K562 (cell line): Measurements from ENCODE around the gene SPAG16. TPM values are rescaled to one million over a fixed set of nuclear protein-coding genes. Genes with fewer than 3 reads are reported as not detected.

Source experiments
- ATAC-seq: fragments of 200-7000 bp; cut with Tn5 transposase; 3 replicates; pipeline ENCODE4 v1.9.1; 2020; ENCODE audit warnings: moderate library complexity
- BruUV-seq: library from RNA; stranded (reverse); fragments of 400-500 nt; replicated peaks from 2 replicates; lab custom pipeline; 2021; lab: Mats Ljungman, UMichigan
- CTCF ChIA-PET: fragments of 300-600 bp; formaldehyde crosslinking; extraction: SDS; loops from one replicate; lab custom pipeline; 2021; ENCODE audit warnings: low intra/inter-chr PET ratio; lab: Yijun Ruan, JAX
- POLR2A ChIA-PET: fragments of 300-600, 350-650 bp; sonication (Branson Sonifier 250); formaldehyde crosslinking; extraction: SDS; loops from one replicate; lab custom pipeline; 2021; ENCODE audit warnings: antibody characterized with exemption, inconsistent platforms; lab: Yijun Ruan, JAX
- DNase-seq, 4 experiments: peaks; one replicate each; pipeline versions ENCODE4 v3.0.0 to v3.0.0-alpha.2; 2011 to 2018; ENCODE audit warnings: low spot score in 3 of 4, mixed read lengths in 3 of 4; ENCODE audit errors: extremely low read depth in 1 of 4
- FAIRE-seq: peaks from 2 replicates; lab custom pipeline; 2011; peaks lifted over from hg19 to GRCh38; lab: Jason Lieb, UNC
- H2AFZ ChIP-seq: 2 replicates; pipeline ENCODE4 v1.6.0; 2011; ENCODE audit warnings: low read depth, low read length, control low read depth, inconsistent platforms
- H3K27ac ChIP-seq: fragments of 200-600 bp; 3 replicates; pipeline ENCODE4 v1.8.0; 2011; ENCODE audit warnings: low read depth, mild to moderate bottlenecking, control low read depth, inconsistent platforms, low read length, moderate library complexity, mixed read lengths; ENCODE audit errors: extremely low read depth
- H3K27me3 ChIP-seq, 2 experiments: fragments of 300-600 bp in 1 of 2; 2 replicates in 1 of 2; 3 replicates in 1 of 2; pipeline versions ENCODE4 v1.6.0 to v1.8.0; 2011; ENCODE audit warnings: inconsistent platforms in 2 of 2, low read length in 2 of 2, mild to moderate bottlenecking in 1 of 2, mixed read lengths in 1 of 2, moderate library complexity in 1 of 2; ENCODE audit not compliant: control insufficient read depth in 2 of 2, insufficient read depth in 2 of 2
- H3K36me3 ChIP-seq: fragments of 300-600 bp; 3 replicates; pipeline ENCODE4 v1.8.0; 2011; ENCODE audit warnings: mild to moderate bottlenecking, low read length, inconsistent platforms; ENCODE audit not compliant: control insufficient read depth, insufficient read depth
- H3K4me1 ChIP-seq, 2 experiments: fragments of 200-600 bp in 1 of 2; replicated peaks in 1 of 2; 2 replicates in 1 of 2; 3 replicates in 1 of 2; pipeline versions ENCODE4 v1.5.1 to v1.8.0; 2011; ENCODE audit warnings: inconsistent platforms in 2 of 2, low read length in 2 of 2, mild to moderate bottlenecking in 1 of 2, mixed read lengths in 1 of 2, moderate library complexity in 1 of 2; ENCODE audit not compliant: control insufficient read depth in 2 of 2, insufficient read depth in 2 of 2
- H3K4me2 ChIP-seq: 2 replicates; pipeline ENCODE4 v1.6.1; 2011; ENCODE audit warnings: low read length, control low read depth, inconsistent platforms, mixed read lengths; ENCODE audit not compliant: insufficient read depth
- H3K4me3 ChIP-seq: fragments of 200-600 bp; sonication (generic), shearing (Covaris generic); 2 replicates; pipeline ENCODE4 v1.5.1; 2016; ENCODE audit warnings: control low read depth, inconsistent platforms
- H3K79me2 ChIP-seq: fragments of 200-600 bp; 3 replicates; pipeline ENCODE4 v1.8.0; 2011; ENCODE audit warnings: low read length, inconsistent platforms; ENCODE audit not compliant: control insufficient read depth, insufficient read depth
- H3K9ac ChIP-seq, 2 experiments: 2 replicates each; pipeline versions ENCODE4 v1.6.0 to v1.6.1; 2011; ENCODE audit warnings: low read depth in 2 of 2, low read length in 2 of 2, control low read depth in 1 of 2, inconsistent platforms in 1 of 2, mild to moderate bottlenecking in 1 of 2, mixed read lengths in 1 of 2; ENCODE audit not compliant: insufficient read depth in 1 of 2
- H3K9me1 ChIP-seq: one replicate; pipeline ENCODE4 v1.6.0; 2011; ENCODE audit warnings: inconsistent platforms, mild to moderate bottlenecking, low read length, moderate library complexity; ENCODE audit not compliant: control insufficient read depth, insufficient read depth
- H3K9me3 ChIP-seq: replicated peaks from 2 replicates; pipeline ENCODE4 v1.5.1; 2011; ENCODE audit warnings: low read depth, low read length, inconsistent platforms; ENCODE audit not compliant: control insufficient read depth, insufficient read depth
- H4K20me1 ChIP-seq: replicated peaks from 2 replicates; pipeline ENCODE4 v1.6.1; 2011; ENCODE audit warnings: low read length, inconsistent platforms, mixed read lengths; ENCODE audit not compliant: control insufficient read depth, insufficient read depth
- CREB1 ChIP-seq, 2 experiments: sonication (generic) in 1 of 2; formaldehyde crosslinking in 1 of 2; IDR thresholded peaks; 2 replicates each; pipeline versions ENCODE4 v1.6.1 to v1.8.0; 2012 to 2022; ENCODE audit warnings: inconsistent platforms in 1 of 2, mild to moderate bottlenecking in 1 of 2, missing genetic modification reagents in 1 of 2, moderate library complexity in 1 of 2
- ESRRB ChIP-seq: fragments of 250-450 bp; sonication (Bioruptor Pico); IDR thresholded peaks from 2 replicates; pipeline ENCODE4 v1.5.0; 2020; ENCODE audit warnings: mild to moderate bottlenecking, moderate library complexity, borderline replicate concordance
- PHF20 ChIP-seq: fragments of 450-650 bp; IDR thresholded peaks from 2 replicates; pipeline ENCODE4 v1.6.1; 2018; ENCODE audit not compliant: partially characterized antibody
- SP1 ChIP-seq: sonication (generic); formaldehyde crosslinking; IDR thresholded peaks from 2 replicates; pipeline ENCODE4 v1.8.1; 2022; ENCODE audit warnings: mild to moderate bottlenecking, missing genetic modification reagents
- TAF9B ChIP-seq: fragments of 450-650 bp; IDR thresholded peaks from 2 replicates; pipeline ENCODE4 v1.6.1; 2018; ENCODE audit warnings: mild to moderate bottlenecking; ENCODE audit not compliant: partially characterized antibody
- TCFL5 ChIP-seq: fragments of 250-450 bp; sonication (Bioruptor Pico); conservative IDR thresholded peaks from 2 replicates; pipeline ENCODE4 v1.6.1; 2021; ENCODE audit warnings: mild to moderate bottlenecking, moderate library complexity, matching md5 sums
- ZNF140 ChIP-seq: fragments of 250-450 bp; sonication (Bioruptor Pico); IDR thresholded peaks from 2 replicates; pipeline ENCODE4 v1.8.0; 2021; ENCODE audit warnings: moderate library complexity, mild to moderate bottlenecking, inconsistent platforms
- ZNF143 ChIP-seq: sonication (generic); formaldehyde crosslinking; IDR thresholded peaks from 2 replicates; pipeline ENCODE4 v1.9.0; 2022; ENCODE audit warnings: mild to moderate bottlenecking, missing genetic modification reagents
- ZNF197 ChIP-seq: fragments of 200-800 bp; sonication (Bioruptor generic); IDR thresholded peaks from 2 replicates; pipeline ENCODE4 v1.6.1; 2016; ENCODE audit warnings: low read depth, missing genetic modification characterization, missing compliant biosample characterization
- ZNF263 ChIP-seq: sonication (generic); formaldehyde crosslinking; IDR thresholded peaks from 2 replicates; pipeline ENCODE4 v1.8.0; 2022; ENCODE audit warnings: mild to moderate bottlenecking, missing genetic modification reagents, borderline replicate concordance
- ZSCAN29 ChIP-seq: fragments of 450-650 bp; IDR thresholded peaks from 2 replicates; pipeline ENCODE4 v1.6.1; 2017
- WGBS: fragments of 100-300 bp; shearing (Covaris generic); methylation state at CpG from one replicate; pipeline ENCODE4 v1.1.6; 2016; ENCODE audit warnings: low coverage, mixed read lengths; ENCODE audit not compliant: insufficient coverage; ENCODE audit errors: missing lambda C conversion rate; 5-methylcytosine and 5-hydroxymethylcytosine counted together
- in situ Hi-C: fragments of 300-500 bp; cut with MboI; formaldehyde crosslinking; loops from 4 replicates; pipeline ENCODE4 v1.15.0; 2018; ENCODE audit warnings: inconsistent platforms, mixed read lengths
- intact Hi-C: fragments of 100-400 bp; cut with micrococcal nuclease; formaldehyde crosslinking; loops from 2 replicates; pipeline ENCODE4 v1.14.2; 2022
- polyA plus RNA-seq, 8 experiments: library from polyadenylated mRNA; depleted of rRNA in 4 of 8; stranded (reverse) in 5 of 8; unstranded in 3 of 8; fragments of >200 nt; fragmentation: Nextera tagmentation in 2 of 8; fragmentation: Illumina TruSeq in 1 of 8; extraction: Ambion mirVana in 2 of 8; extraction: Trizol in 1 of 8; gene quantifications; 2 replicates each; pipeline versions ENCODE4 v1.2.1 to v1.2.3, GENCODE V29; 2011 to 2014; ENCODE audit warnings: inconsistent platforms in 1 of 8, missing spikeins in 1 of 8
- total RNA-seq, 7 experiments: library from RNA; depleted of rRNA in 6 of 7; stranded (reverse); fragments of >200 nt in 6 of 7; fragmentation: Illumina TruSeq in 2 of 7; extraction: Trizol in 2 of 7; gene quantifications; 2 replicates each; pipeline versions ENCODE4 v1.2.1 to v1.2.3, GENCODE V29; 2011 to 2021; ENCODE audit warnings: low replicate concordance in 1 of 7
- TF ChIP-seq, protein P1 (sequence below): fragments of 450-650 bp; IDR thresholded peaks from 2 replicates; pipeline ENCODE4 v1.7.0; 2016; ENCODE audit warnings: borderline replicate concordance

Gene SPAG16
- total and polyA plus RNA-seq, 9 of the 15 experiments (the other 6 are each of a cell fraction or from before 2014, with no cell fraction given) = 0.98 to 5.9 (median 3.5) TPM

- FAIRE-seq = no peak
Measured at GRCh38 chr2:214098811-214099210, 814.5 kb downstream of the SPAG16 start.

DNA sequence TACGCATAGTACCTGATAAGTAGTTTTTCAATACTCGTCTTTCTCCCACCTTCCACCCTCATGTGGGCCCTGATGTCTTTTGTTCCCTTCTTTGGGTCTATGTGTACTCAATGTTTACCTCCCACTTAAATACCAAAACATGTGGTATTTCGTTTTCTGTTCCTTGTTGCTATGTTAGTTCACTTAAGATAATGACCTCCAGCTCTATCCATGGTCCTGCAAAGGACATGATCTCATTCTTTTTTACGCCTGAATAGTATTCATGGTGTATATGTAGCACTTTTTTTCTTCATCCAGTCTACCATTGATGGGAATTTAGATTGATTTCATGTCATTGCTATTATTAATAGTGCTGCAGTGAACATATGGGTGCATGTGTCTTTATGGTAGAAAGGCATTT lies 816.2 kb downstream of the SPAG16 start:
- no peak overlapping the region for H3K27ac ChIP-seq
- no peaks in the 10 kb centered on the region for H3K4me1 ChIP-seq
- no peak for TF ChIP-seq ZSCAN29
- no peak for TF ChIP-seq ZNF140 (CRISPR knock-in tag)
- no peak for TF ChIP-seq ZNF263 (CRISPR knock-in tag)
- TF ChIP-seq ZNF197 (CRISPR knock-in tag) = no peak
- TF ChIP-seq CREB1 (IDR thresholded peaks at IDR 0.05) = no peak
- no peak for TF ChIP-seq CREB1 (CRISPR knock-in tag; IDR thresholded peaks at IDR 0.05)
- TF ChIP-seq SP1 (CRISPR knock-in tag) = no peak
- TF ChIP-seq PHF20 = no peak
- TF ChIP-seq TAF9B = no peak

More at GRCh38 chr2:214098811-214099210, 814.5 kb downstream of the SPAG16 start:
- BruUV-seq = no TSS peak
- no peaks in the 10 kb centered on the region for H3K9me3 ChIP-seq
- no peaks in the 10 kb centered on the region for H3K4me1 ChIP-seq
- ChIA-PET POLR2A (no interaction called here), CTCF (no interaction called here)
- DNase-seq (no peak), ATAC-seq (no peak)
- H4K20me1 ChIP-seq = no peaks in the 10 kb centered on the region
- intact Hi-C loops (no loop called here), in situ Hi-C loops (no loop called here)
- H3K27me3 ChIP-seq = no peaks in the 10 kb centered on the region
- 0% methylated on average over 1 of the region's 1 CpG for WGBS
- TF ChIP-seq TCFL5 (no peak), ZNF143 (no peak), ESRRB (CRISPR knock-in tag) (no peak)
- TF ChIP-seq, protein P1, sequence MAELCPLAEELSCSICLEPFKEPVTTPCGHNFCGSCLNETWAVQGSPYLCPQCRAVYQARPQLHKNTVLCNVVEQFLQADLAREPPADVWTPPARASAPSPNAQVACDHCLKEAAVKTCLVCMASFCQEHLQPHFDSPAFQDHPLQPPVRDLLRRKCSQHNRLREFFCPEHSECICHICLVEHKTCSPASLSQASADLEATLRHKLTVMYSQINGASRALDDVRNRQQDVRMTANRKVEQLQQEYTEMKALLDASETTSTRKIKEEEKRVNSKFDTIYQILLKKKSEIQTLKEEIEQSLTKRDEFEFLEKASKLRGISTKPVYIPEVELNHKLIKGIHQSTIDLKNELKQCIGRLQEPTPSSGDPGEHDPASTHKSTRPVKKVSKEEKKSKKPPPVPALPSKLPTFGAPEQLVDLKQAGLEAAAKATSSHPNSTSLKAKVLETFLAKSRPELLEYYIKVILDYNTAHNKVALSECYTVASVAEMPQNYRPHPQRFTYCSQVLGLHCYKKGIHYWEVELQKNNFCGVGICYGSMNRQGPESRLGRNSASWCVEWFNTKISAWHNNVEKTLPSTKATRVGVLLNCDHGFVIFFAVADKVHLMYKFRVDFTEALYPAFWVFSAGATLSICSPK = no peak
- no peak overlapping the region for H3K27ac ChIP-seq
- no peaks in the 10 kb centered on the region for H3K79me2 ChIP-seq
- H3K9me1 ChIP-seq = no peaks in the 10 kb centered on the region
- H3K4me3 ChIP-seq = no peak overlapping the region
- no peak overlapping the region for H2AFZ ChIP-seq
- no peak overlapping the region for H3K9ac ChIP-seq
- H3K36me3 ChIP-seq = no peaks in the 10 kb centered on the region
- no peak overlapping the region for H3K4me2 ChIP-seq

More for the DNA sequence above, 816.2 kb downstream of the SPAG16 start:
- ATAC-seq = no peak
- DNase-seq = no peak
- Histone ChIP-seq H3K9me1 (no peaks in the 10 kb centered on the region), H4K20me1 (no peaks in the 10 kb centered on the region), H3K9me3 (no peaks in the 10 kb centered on the region), H3K36me3 (no peaks in the 10 kb centered on the region), H3K79me2 (no peaks in the 10 kb centered on the region), H3K4me2 (no peak overlapping the region), H3K9ac (no peak overlapping the region), H2AFZ (no peak overlapping the region), H3K4me3 (no peak overlapping the region), H3K27me3 (no peaks in the 10 kb centered on the region)
- BruUV-seq = no TSS peak
- intact Hi-C loops = no loop called here
- CTCF ChIA-PET = no interaction called here
- POLR2A ChIA-PET = no interaction called here
- in situ Hi-C loops = no loop called here
- no peak for FAIRE-seq
- 0% methylated on average over 4 of the region's 4 CpGs for WGBS
